ENCODE results near the gene PEG3. TPM values are rescaled to one million over a fixed set of nuclear protein-coding genes. Genes with fewer than 3 reads are reported as not detected.

The PEG3 gene
- total RNA-seq, 2 experiments from 2014 or later, result 0.06 TPM

DNA sequence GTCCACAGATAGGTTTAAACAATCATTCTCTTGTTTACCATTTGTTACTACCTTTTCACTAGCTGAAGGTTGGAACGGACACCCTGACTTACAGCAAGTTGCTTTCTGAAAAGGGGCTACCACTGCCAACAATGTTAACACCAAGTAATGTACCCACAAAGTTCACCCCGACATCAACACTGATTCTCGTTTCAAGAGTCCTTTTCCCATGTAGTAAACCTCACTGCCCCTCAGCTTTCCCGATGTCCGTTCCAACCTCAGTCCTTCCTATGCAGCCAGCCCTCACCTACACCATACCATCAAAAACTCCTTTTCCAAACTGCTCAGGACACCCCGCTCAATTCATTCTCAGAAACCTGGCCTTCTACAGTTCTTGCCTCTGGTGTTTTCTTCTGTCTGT, 29.0 kb downstream of the PEG3 start:
- DNase-seq (no peak), ATAC-seq (ENCODE audit: low read depth) (no peak)
- H3K4me1 Mint-ChIP-seq, result no peaks in the 10 kb centered on the region
- H3K4me3 Mint-ChIP-seq, result no peak overlapping the region
- no peak overlapping the region for H3K27ac Mint-ChIP-seq
- POLR2A ChIA-PET, result no interaction called here
- H3K27me3 Mint-ChIP-seq, result no peaks in the 10 kb centered on the region
- H3K9me3 Mint-ChIP-seq, result peaks cover 28% of the 10 kb centered on the region
- no peaks in the 10 kb centered on the region for H3K36me3 Mint-ChIP-seq

DNA sequence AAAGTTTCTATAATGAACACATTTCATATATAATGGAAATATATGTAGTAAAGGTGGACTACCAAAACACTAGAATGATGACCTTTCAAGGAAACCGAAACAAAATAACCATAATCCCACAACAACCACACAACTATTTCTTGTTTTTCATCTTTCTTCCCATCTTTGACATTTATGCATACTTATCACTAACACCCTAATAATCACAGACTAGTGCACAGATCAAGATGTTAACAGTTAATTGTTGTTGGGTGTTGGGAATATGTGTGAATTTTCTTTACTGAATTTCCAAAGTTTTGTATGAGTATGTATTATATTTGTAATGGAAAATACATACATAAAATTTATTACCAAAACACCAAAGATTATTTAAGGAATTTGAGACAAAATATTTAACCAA, 30.3 kb downstream of the PEG3 start:
- H3K27ac Mint-ChIP-seq, result no peak overlapping the region
- H3K4me3 Mint-ChIP-seq, result no peak overlapping the region
- ATAC-seq (ENCODE audit: low read depth) (no peak), DNase-seq (no peak)
- H3K36me3 Mint-ChIP-seq, result no peaks in the 10 kb centered on the region
- POLR2A ChIA-PET, result no interaction called here
- H3K27me3 Mint-ChIP-seq, result no peaks in the 10 kb centered on the region
- H3K9me3 Mint-ChIP-seq, result peaks cover 31% of the 10 kb centered on the region
- no peaks in the 10 kb centered on the region for H3K4me1 Mint-ChIP-seq

DNA sequence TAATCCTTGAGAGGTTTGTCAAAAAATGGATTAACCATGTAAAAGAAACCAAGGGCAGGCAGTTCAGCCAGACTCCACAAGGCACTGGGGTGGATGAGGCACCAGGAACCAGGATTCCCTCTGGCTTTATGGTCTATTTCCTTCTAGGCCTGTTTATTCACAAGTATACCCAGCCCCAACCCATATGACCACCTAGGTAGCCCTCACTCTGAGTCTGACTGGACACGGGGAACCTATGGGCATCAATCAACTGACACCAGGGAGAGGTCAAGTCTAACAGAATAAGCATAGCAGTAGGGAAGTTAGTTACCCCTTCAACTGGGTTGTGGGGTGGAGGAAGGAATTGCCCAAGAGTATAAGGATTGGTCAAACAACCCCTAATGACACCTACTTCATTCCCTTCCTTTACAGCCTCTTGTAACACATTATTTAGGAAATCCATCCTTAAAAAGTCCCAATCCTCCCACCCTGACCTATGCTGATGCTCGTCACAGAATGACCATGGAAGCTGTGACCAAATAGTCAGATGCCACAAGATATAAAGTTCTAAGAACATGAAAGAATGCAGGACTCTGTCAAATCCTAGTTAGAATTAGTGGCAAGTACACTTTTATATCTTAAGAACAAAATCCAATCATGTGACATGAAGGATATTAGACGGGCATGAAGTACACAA, 31.7 kb downstream of the PEG3 start:
- Mint-ChIP-seq H3K9me3 (peaks cover 25% of the 10 kb centered on the region), H3K36me3 (no peaks in the 10 kb centered on the region), H3K4me3 (no peak overlapping the region), H3K27ac (no peak overlapping the region), H3K27me3 (no peaks in the 10 kb centered on the region), H3K4me1 (no peaks in the 10 kb centered on the region)
- POLR2A ChIA-PET, result no interaction called here
- no peak for DNase-seq
- no peak for ATAC-seq (ENCODE audit: low read depth)

DNA sequence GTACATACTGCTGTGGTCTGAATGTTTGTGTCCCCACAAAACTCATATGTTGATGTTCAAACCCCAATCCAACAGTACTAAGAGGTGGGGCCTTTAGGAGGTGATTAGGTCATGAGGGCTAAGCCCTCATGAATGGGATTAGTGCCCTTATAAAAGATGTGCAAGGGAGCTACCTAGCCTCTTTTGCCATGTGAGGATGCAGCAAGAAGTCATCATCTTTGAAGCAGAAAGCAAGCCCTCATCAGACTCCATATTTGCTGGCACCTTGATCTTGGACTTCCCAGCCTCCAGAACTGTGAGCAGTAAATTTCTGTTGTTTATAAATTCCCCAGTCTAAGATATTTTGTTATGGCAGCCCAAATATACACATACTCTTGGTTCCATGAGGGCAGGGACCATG, 33.9 kb downstream of the PEG3 start:
- Mint-ChIP-seq H3K36me3 (no peaks in the 10 kb centered on the region), H3K4me3 (no peak overlapping the region), H3K4me1 (no peaks in the 10 kb centered on the region), H3K27me3 (no peaks in the 10 kb centered on the region), H3K27ac (no peak overlapping the region), H3K9me3 (peaks cover 22% of the 10 kb centered on the region)
- ATAC-seq (ENCODE audit: low read depth), result no peak
- no peak for DNase-seq
- POLR2A ChIA-PET, result no interaction called here

Other genes starting within 250 kb of the PEG3 start
- 1 to 10 TPM; 8.3 to 8.5 TPM for gene ZNF71, start 245.4 kb downstream of the PEG3 start, total RNA-seq
- under 1 TPM in 1 of 2 experiments, not detected in 1; 0.39 TPM for gene SMIM17, start 197.6 kb downstream of the PEG3 start, total RNA-seq
- 1 to 10 TPM; 3.8 to 6.5 TPM for gene ZNF835, start 169.0 kb downstream of the PEG3 start, total RNA-seq
- gene ZIM2, start within 50 bp of the PEG3 start, total RNA-seq, result not detected